HepG2 (cell line): ENCODE results near the gene LRRC4. TPM values are rescaled to one million over a fixed set of nuclear protein-coding genes. Genes with fewer than 3 reads are reported as not detected.

ENCODE experiments used
- KLF11 ChIP-seq: IDR thresholded peaks from 2 replicates; pipeline ENCODE4 v1.6.1; 2016; ENCODE audit warnings: missing compliant biosample characterization
- MXD3 ChIP-seq: IDR thresholded peaks from 2 replicates; pipeline ENCODE4 v1.6.1; 2016; ENCODE audit warnings: mild to moderate bottlenecking, missing biosample characterization, missing genetic modification reagents
- POGZ ChIP-seq: sonication (generic); formaldehyde crosslinking; IDR thresholded peaks from 2 replicates; pipeline ENCODE4 v1.4.0; 2020; ENCODE audit warnings: mild to moderate bottlenecking, missing genetic modification reagents
- SRSF9 ChIP-seq: fragments of 200-400 bp; formaldehyde crosslinking; IDR thresholded peaks from 2 replicates; pipeline ENCODE4 v1.6.1; 2018; ENCODE audit warnings: borderline replicate concordance, mild to moderate bottlenecking, low read depth, low read length; ENCODE audit not compliant: insufficient read depth, poor library complexity, severe bottlenecking
- THAP11 ChIP-seq: IDR thresholded peaks from 2 replicates; pipeline ENCODE4 v1.6.1; 2016; ENCODE audit warnings: missing biosample characterization, missing genetic modification reagents
- ZBTB42 ChIP-seq: sonication (generic); formaldehyde crosslinking; IDR thresholded peaks from 2 replicates; pipeline ENCODE4 v1.5.0; 2020; ENCODE audit warnings: mild to moderate bottlenecking, missing genetic modification reagents
- ZMYM2 ChIP-seq: sonication (generic); formaldehyde crosslinking; IDR thresholded peaks from 2 replicates; pipeline ENCODE4 v1.8.0; 2022; ENCODE audit warnings: mild to moderate bottlenecking, missing genetic modification reagents
- ZMYM3 ChIP-seq: sonication (generic); formaldehyde crosslinking; IDR thresholded peaks from 2 replicates; pipeline ENCODE4 v1.5.1; 2020; ENCODE audit warnings: mild to moderate bottlenecking, missing genetic modification reagents
- ZNF224 ChIP-seq: sonication (generic); formaldehyde crosslinking; IDR thresholded peaks from 2 replicates; pipeline ENCODE4 v1.5.0; 2020; ENCODE audit warnings: mild to moderate bottlenecking, missing genetic modification reagents
- ZNF329 ChIP-seq: sonication (generic); formaldehyde crosslinking; IDR thresholded peaks from 2 replicates; pipeline ENCODE4 v1.9.0; 2021; ENCODE audit warnings: low read depth, mild to moderate bottlenecking, missing genetic modification reagents
- ZNF496 ChIP-seq: sonication (generic); formaldehyde crosslinking; IDR thresholded peaks from 2 replicates; pipeline ENCODE4 v1.8.1; 2023; ENCODE audit warnings: mild to moderate bottlenecking, moderate library complexity, missing genetic modification reagents; ENCODE audit not compliant: insufficient replicate concordance
- ZNF577 ChIP-seq: sonication (generic); formaldehyde crosslinking; IDR thresholded peaks from 2 replicates; pipeline ENCODE4 v1.4.0; 2020; ENCODE audit warnings: mild to moderate bottlenecking, low read depth, missing genetic modification reagents, borderline replicate concordance
- ZNF644 ChIP-seq: IDR thresholded peaks from 2 replicates; pipeline ENCODE4 v1.6.1; 2016; ENCODE audit warnings: low read depth
- polyA plus RNA-seq, 8 experiments: library from polyadenylated mRNA; depleted of rRNA in 3 of 8; stranded (reverse) in 7 of 8; unstranded in 1 of 8; fragments of >200 nt; fragmentation: Illumina TruSeq in 4 of 8; extraction: Trizol in 4 of 8; gene quantifications; 2 replicates each; pipeline versions ENCODE4 v1.2.1 to v1.2.3, GENCODE V29; 2011 to 2016; ENCODE audit warnings: low read depth in 4 of 8, missing spikeins in 1 of 8, mixed read lengths in 1 of 8; ENCODE audit not compliant: insufficient read depth in 1 of 8
- total RNA-seq, 5 experiments: library from RNA; depleted of rRNA; stranded (reverse); fragments of >200 nt; fragmentation: Illumina TruSeq; extraction: Trizol; gene quantifications; 2 replicates each; pipeline ENCODE4 v1.2.3, GENCODE V29; 2016; ENCODE audit warnings: low read depth in 1 of 5
- TF ChIP-seq, protein P1 (sequence below): sonication (generic); formaldehyde crosslinking; conservative IDR thresholded peaks from 2 replicates; pipeline ENCODE4 v1.8.1; 2023; ENCODE audit warnings: missing genetic modification reagents
- TF ChIP-seq, protein P2 (sequence below): sonication (generic); formaldehyde crosslinking; IDR thresholded peaks from 2 replicates; pipeline ENCODE4 v1.4.0; 2020; ENCODE audit warnings: low read depth, mild to moderate bottlenecking, missing genetic modification reagents

The LRRC4 gene
- total and polyA plus RNA-seq, 2 of the 13 experiments (the other 11 are each of a cell fraction or from before 2014, with no cell fraction given), result not detected

DNA sequence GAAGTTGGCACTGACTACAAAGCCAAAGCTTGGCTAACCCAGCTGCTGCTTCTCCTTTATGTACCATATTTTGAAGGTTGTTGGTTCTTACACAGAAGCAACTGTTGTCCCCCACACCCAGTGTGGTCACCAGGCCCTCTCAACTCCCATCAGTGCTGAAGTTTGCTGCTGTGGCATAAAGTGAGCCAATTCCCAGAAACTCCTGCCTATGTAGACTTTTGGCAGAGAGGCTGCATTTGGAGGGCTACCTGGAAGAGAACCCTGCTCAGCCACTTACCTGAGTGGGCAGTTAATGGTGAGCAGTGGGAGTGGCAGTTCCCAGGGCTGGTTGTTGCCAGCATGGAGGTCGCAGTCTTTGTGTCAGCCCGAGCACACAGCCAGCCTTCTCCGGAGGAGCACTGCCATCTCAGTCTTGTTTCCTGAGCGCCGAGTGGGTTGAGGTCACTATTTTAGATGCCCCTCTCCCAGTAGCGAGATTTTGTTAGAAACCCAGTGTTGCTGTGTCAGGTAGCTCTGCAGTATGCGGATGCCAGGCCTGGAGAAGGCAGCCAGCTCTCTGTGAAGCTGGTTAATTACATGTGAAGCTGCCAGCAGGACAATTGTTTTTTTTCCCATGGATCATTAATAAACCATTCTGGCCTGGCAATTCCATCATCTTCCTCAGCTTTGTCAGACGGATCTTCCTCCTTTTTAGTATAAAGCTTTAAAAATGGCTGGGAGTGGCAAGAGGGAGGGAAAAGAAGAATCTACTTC is 24.5 kb downstream of the LRRC4 start (continued):
- TF ChIP-seq, protein P1, sequence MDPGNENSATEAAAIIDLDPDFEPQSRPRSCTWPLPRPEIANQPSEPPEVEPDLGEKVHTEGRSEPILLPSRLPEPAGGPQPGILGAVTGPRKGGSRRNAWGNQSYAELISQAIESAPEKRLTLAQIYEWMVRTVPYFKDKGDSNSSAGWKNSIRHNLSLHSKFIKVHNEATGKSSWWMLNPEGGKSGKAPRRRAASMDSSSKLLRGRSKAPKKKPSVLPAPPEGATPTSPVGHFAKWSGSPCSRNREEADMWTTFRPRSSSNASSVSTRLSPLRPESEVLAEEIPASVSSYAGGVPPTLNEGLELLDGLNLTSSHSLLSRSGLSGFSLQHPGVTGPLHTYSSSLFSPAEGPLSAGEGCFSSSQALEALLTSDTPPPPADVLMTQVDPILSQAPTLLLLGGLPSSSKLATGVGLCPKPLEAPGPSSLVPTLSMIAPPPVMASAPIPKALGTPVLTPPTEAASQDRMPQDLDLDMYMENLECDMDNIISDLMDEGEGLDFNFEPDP (CRISPR knock-in tag), result no peak
- TF ChIP-seq KLF11 (CRISPR knock-in tag) (no peak), MXD3 (CRISPR knock-in tag) (no peak), SRSF9 (no peak), ZBTB42 (CRISPR knock-in tag) (no peak), POGZ (CRISPR knock-in tag) (no peak), ZNF577 (CRISPR knock-in tag) (no peak), ZNF644 (no peak), ZNF496 (CRISPR knock-in tag) (no peak), ZMYM2 (no peak), THAP11 (CRISPR knock-in tag) (no peak), ZMYM3 (no peak), ZNF329 (CRISPR knock-in tag) (no peak), ZNF224 (CRISPR knock-in tag) (no peak)
- TF ChIP-seq, protein P2, sequence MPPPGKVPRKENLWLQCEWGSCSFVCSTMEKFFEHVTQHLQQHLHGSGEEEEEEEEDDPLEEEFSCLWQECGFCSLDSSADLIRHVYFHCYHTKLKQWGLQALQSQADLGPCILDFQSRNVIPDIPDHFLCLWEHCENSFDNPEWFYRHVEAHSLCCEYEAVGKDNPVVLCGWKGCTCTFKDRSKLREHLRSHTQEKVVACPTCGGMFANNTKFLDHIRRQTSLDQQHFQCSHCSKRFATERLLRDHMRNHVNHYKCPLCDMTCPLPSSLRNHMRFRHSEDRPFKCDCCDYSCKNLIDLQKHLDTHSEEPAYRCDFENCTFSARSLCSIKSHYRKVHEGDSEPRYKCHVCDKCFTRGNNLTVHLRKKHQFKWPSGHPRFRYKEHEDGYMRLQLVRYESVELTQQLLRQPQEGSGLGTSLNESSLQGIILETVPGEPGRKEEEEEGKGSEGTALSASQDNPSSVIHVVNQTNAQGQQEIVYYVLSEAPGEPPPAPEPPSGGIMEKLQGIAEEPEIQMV (CRISPR knock-in tag), result no peak
